NCI-H82 treated with DMSO at 0.1 percent for 48 hours (cell line): Measurements from ENCODE around the gene CSNK2A1.
"Not testable (repeated sequence)": the region's sequence is repeated elsewhere in the genome, so short reads cannot be mapped to it uniquely, and the experiment has no call there.

ENCODE experiments used
- DNase-seq: peaks from one replicate; lab custom pipeline; 2025; ENCODE audit not compliant: unreplicated experiment; lab: John Stamatoyannopoulos, UW

The CSNK2A1 gene

GRCh38 chr20:461254-462198, 82.1 kb downstream of the CSNK2A1 start:
- no peak for DNase-seq

- DNase-seq, result no peak
Measured at GRCh38 chr20:460707-461106, 82.9 kb downstream of the CSNK2A1 start.

GRCh38 chr20:460180-460579, 83.4 kb downstream of the CSNK2A1 start:
- no peak for DNase-seq

GRCh38 chr20:458776-459175, 84.8 kb downstream of the CSNK2A1 start:
- no peak for DNase-seq

GRCh38 chr20:454951-455350, 88.6 kb downstream of the CSNK2A1 start:
- no peak for DNase-seq

- not testable (repeated sequence) for DNase-seq
Measured at GRCh38 chr20:452021-452420, 91.6 kb downstream of the CSNK2A1 start.

GRCh38 chr20:445514-446336, 97.9 kb downstream of the CSNK2A1 start:
- no peak for DNase-seq

- DNase-seq, result no peak
Measured at GRCh38 chr20:444862-445426, 98.6 kb downstream of the CSNK2A1 start.

GRCh38 chr20:444117-444516, 99.5 kb downstream of the CSNK2A1 start:
- DNase-seq, result no peak

- no peak for DNase-seq
Measured at GRCh38 chr20:443223-443775, 100.3 kb downstream of the CSNK2A1 start.

- no peak for DNase-seq
Measured at GRCh38 chr20:440636-441035, 103.0 kb downstream of the CSNK2A1 start.

GRCh38 chr20:440148-440547, 103.4 kb downstream of the CSNK2A1 start:
- no peak for DNase-seq

- DNase-seq, result no peak
Measured at GRCh38 chr20:438571-439469, 104.8 kb downstream of the CSNK2A1 start.

- DNase-seq, result no peak
Measured at GRCh38 chr20:437787-438486, 105.7 kb downstream of the CSNK2A1 start.

GRCh38 chr20:436476-436875, 107.1 kb downstream of the CSNK2A1 start:
- no peak for DNase-seq

- no peak for DNase-seq
Measured at GRCh38 chr20:435558-435957, 108.0 kb downstream of the CSNK2A1 start.

GRCh38 chr20:434661-435419, 108.8 kb downstream of the CSNK2A1 start:
- no peak for DNase-seq

GRCh38 chr20:434221-434620, 109.4 kb downstream of the CSNK2A1 start:
- no peak for DNase-seq
